ENCODE results near the gene PRICKLE2.

Gene PRICKLE2

DNA sequence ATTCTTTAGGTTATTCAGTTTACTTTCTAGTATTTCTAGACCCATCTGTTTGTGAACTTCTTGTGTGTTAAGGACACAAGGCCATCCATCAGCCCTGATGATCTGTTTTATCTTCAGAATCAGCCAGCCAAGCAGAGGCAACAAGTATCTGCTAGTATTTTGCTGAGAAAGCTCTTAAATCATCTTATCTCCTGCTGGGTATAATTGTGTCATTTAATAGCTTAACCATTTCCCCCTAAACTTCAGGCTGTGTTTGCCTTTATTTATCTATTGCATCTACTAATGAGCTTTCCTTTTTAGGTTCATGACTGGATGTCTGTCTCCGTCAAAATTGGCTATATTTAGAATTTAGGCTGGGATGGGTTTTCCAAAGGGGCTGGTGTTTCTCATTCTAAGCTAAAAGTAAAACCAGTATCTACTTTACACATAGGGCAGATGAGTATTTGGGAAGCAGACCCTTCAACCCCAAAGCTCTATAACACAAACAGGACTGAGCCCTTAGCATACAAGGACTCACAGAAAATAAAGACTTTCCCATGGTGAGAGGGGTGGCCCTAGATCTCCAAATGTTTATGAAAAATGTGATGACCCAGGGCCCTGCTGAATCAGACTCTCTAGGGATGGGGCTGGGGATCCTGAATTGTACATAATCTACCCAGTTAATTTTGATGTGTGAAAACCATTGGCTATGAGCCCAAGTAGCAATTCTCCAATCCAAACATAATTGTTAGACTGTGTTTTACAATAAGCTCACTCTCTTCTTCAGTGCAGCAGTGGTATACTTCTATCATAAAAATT lies 136.7 kb downstream of the PRICKLE2 start:
- H2AFZ ChIP-seq (ENCODE audit: insufficient read depth, low read length, poor library complexity), result no peak overlapping the region
- H3K4me3 ChIP-seq (ENCODE audit: low read depth, low read length), result no peak overlapping the region
- peak overlapping the region; percentile 85 for H3K27ac ChIP-seq (ENCODE audit: low read depth, low read length)
- no peak overlapping the region for H3K4ac ChIP-seq (ENCODE audit: low read depth, low read length)
- peaks cover 9 to 12% of the 10 kb centered on the region in 2 experiments for H3K4me1 ChIP-seq (ENCODE audit: control insufficient read depth in 1 of 2, insufficient read depth in 2 of 2, low read length in 2 of 2)
- no peak overlapping the region for H4K12ac ChIP-seq (ENCODE audit: low read depth, low read length)
- H3K23ac ChIP-seq (ENCODE audit: low read length), result no peak overlapping the region
- H3K14ac ChIP-seq (ENCODE audit: low read length), result no peak overlapping the region
- H3K9me3 ChIP-seq (ENCODE audit: insufficient read depth, low read depth, low read length), result no peaks in the 10 kb centered on the region
- no peaks in the 10 kb centered on the region for H3K79me2 ChIP-seq (ENCODE audit: control insufficient read depth, insufficient read depth, low read length, poor library complexity)
- H3K36me3 ChIP-seq (ENCODE audit: control insufficient read depth in 1 of 2, insufficient read depth in 2 of 2, low read length in 2 of 2), result no peaks in the 10 kb centered on the region
- no peak overlapping the region for H3K9ac ChIP-seq (ENCODE audit: low read length)
- H4K91ac ChIP-seq (ENCODE audit: low read depth, low read length), result peak overlapping the region; percentile 76
- H4K8ac ChIP-seq (ENCODE audit: low read depth, low read length), result peak overlapping the region; percentile 81
- H2BK12ac ChIP-seq (ENCODE audit: low read length), result no peak overlapping the region
- H2BK5ac ChIP-seq (ENCODE audit: low read depth, low read length, poor library complexity), result peak overlapping the region; percentile 57
- H2BK120ac ChIP-seq (ENCODE audit: insufficient read depth, low read length, poor library complexity), result peak overlapping the region; percentile 24
- H3K18ac ChIP-seq (ENCODE audit: low read length), result no peak overlapping the region
- H3K27me3 ChIP-seq (ENCODE audit: insufficient read depth, low read length), result no peaks in the 10 kb centered on the region
- H3K79me1 ChIP-seq (ENCODE audit: low read length), result peaks cover 8% of the 10 kb centered on the region
- H3K4me2 ChIP-seq (ENCODE audit: low read length), result no peak overlapping the region
- WGBS (ENCODE audit: extremely low coverage, insufficient coverage, insufficient read length), result no CpG with 5 or more reads among the region's 1 CpG
- DNase-seq, result no peak
- H2AK5ac ChIP-seq (ENCODE audit: low read length), result peak overlapping the region; percentile 77

DNA sequence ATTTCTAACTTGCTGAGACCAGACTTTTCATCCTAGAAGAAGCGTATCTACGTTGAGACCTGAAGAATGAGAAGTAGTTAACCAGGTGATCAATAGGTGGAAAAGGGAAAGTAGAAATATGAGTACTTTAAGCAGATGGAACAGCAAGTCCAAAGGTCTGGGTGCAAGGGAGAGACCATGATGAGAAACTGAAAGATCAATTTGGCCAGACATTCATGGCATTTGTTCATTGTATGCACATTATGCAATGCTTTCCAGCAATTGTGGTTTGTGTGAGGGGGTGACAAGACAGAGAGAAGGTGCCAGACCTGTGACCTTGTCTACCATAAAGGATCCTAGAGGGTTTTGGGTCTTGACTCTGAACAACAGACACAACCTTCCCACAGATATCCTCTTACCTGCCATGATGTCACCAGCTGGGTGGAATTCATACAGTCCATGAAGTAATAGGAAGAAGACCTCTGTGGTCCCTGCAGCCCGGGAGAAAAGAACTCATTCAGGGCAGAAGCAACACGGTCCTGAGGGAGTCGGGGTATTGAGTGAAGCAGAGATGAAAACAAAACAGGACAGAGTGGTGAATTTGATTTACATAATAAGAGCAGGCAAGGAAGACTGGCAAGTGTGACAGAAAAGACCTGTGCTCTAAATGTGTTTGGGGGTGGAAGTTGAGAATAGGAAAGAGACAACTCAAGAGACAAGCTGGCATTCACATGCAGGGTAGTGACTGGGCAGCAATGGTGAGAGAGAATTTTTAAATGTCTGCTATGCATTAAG lies 138.6 kb downstream of the PRICKLE2 start:
- H3K9me3 ChIP-seq (ENCODE audit: insufficient read depth, low read depth, low read length), result no peaks in the 10 kb centered on the region
- H4K91ac ChIP-seq (ENCODE audit: low read depth, low read length), result peak overlapping the region; percentile 25
- no peak overlapping the region for H2BK5ac ChIP-seq (ENCODE audit: low read depth, low read length, poor library complexity)
- H3K23ac ChIP-seq (ENCODE audit: low read length), result no peak overlapping the region
- H3K9ac ChIP-seq (ENCODE audit: low read length), result no peak overlapping the region
- no peaks in the 10 kb centered on the region for H3K79me2 ChIP-seq (ENCODE audit: control insufficient read depth, insufficient read depth, low read length, poor library complexity)
- H2BK120ac ChIP-seq (ENCODE audit: insufficient read depth, low read length, poor library complexity), result peak overlapping the region; percentile 8
- H3K18ac ChIP-seq (ENCODE audit: low read length), result no peak overlapping the region
- H2AFZ ChIP-seq (ENCODE audit: insufficient read depth, low read length, poor library complexity), result no peak overlapping the region
- DNase-seq, result no peak
- H3K36me3 ChIP-seq (ENCODE audit: control insufficient read depth in 1 of 2, insufficient read depth in 2 of 2, low read length in 2 of 2), result no peaks in the 10 kb centered on the region
- no peak overlapping the region for H3K4me3 ChIP-seq (ENCODE audit: low read depth, low read length)
- H4K12ac ChIP-seq (ENCODE audit: low read depth, low read length), result no peak overlapping the region
- peaks cover 5% of the 10 kb centered on the region for H3K79me1 ChIP-seq (ENCODE audit: low read length)
- no peak overlapping the region for H3K14ac ChIP-seq (ENCODE audit: low read length)
- no peak overlapping the region for H3K4ac ChIP-seq (ENCODE audit: low read depth, low read length)
- no peak overlapping the region for H3K4me2 ChIP-seq (ENCODE audit: low read length)
- peaks cover 7 to 13% of the 10 kb centered on the region in 2 experiments for H3K4me1 ChIP-seq (ENCODE audit: control insufficient read depth in 1 of 2, insufficient read depth in 2 of 2, low read length in 2 of 2)
- H2AK5ac ChIP-seq (ENCODE audit: low read length), result no peak overlapping the region
- H3K27ac ChIP-seq (ENCODE audit: low read depth, low read length), result no peak overlapping the region
- peak overlapping the region; percentile 12 for H2BK12ac ChIP-seq (ENCODE audit: low read length)
- no peak overlapping the region for H4K8ac ChIP-seq (ENCODE audit: low read depth, low read length)
- WGBS (ENCODE audit: extremely low coverage, insufficient coverage, insufficient read length), result no CpG with 5 or more reads among the region's 5 CpGs
- H3K27me3 ChIP-seq (ENCODE audit: insufficient read depth, low read length), result no peaks in the 10 kb centered on the region

DNA sequence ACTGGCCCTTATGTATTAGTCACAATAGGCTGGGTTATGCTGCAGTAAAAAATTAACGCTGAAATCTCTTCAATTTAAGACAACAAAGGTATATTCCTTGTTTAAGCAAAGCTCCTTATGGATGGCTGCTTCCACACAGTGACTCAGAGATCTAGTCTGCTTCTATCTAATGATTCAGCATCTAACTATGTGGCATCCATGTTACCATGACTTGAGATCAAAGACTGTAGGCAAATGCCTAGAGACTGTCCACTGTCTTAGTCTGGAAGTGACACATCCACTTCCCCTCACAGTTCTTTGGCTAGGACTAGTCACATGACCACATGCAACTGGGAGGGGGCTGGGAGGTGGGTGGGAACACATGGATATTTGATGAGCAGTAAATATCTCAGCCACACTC lies 140.6 kb downstream of the PRICKLE2 start:
- H3K18ac ChIP-seq (ENCODE audit: low read length), result no peak overlapping the region
- no peak overlapping the region for H3K27ac ChIP-seq (ENCODE audit: low read depth, low read length)
- H3K14ac ChIP-seq (ENCODE audit: low read length), result no peak overlapping the region
- H2BK120ac ChIP-seq (ENCODE audit: insufficient read depth, low read length, poor library complexity), result no peak overlapping the region
- no peak overlapping the region for H3K4me3 ChIP-seq (ENCODE audit: low read depth, low read length)
- H2BK5ac ChIP-seq (ENCODE audit: low read depth, low read length, poor library complexity), result no peak overlapping the region
- no peak overlapping the region for H3K23ac ChIP-seq (ENCODE audit: low read length)
- no peak overlapping the region for H3K9ac ChIP-seq (ENCODE audit: low read length)
- WGBS (ENCODE audit: extremely low coverage, insufficient coverage, insufficient read length), result no CpG with 5 or more reads among the region's 1 CpG
- H3K36me3 ChIP-seq (ENCODE audit: control insufficient read depth in 1 of 2, insufficient read depth in 2 of 2, low read length in 2 of 2), result no peaks in the 10 kb centered on the region
- H2AFZ ChIP-seq (ENCODE audit: insufficient read depth, low read length, poor library complexity), result no peak overlapping the region
- H3K4me2 ChIP-seq (ENCODE audit: low read length), result no peak overlapping the region
- H3K4me1 ChIP-seq (ENCODE audit: control insufficient read depth in 1 of 2, insufficient read depth in 2 of 2, low read length in 2 of 2), result peaks cover 7 to 13% of the 10 kb centered on the region in 2 experiments
- no peaks in the 10 kb centered on the region for H3K27me3 ChIP-seq (ENCODE audit: insufficient read depth, low read length)
- H3K79me1 ChIP-seq (ENCODE audit: low read length), result peaks cover 5% of the 10 kb centered on the region
- peak; percentile 6 to 40 for DNase-seq
- H4K91ac ChIP-seq (ENCODE audit: low read depth, low read length), result no peak overlapping the region
- H4K12ac ChIP-seq (ENCODE audit: low read depth, low read length), result no peak overlapping the region
- H2AK5ac ChIP-seq (ENCODE audit: low read length), result no peak overlapping the region
- H2BK12ac ChIP-seq (ENCODE audit: low read length), result no peak overlapping the region
- no peak overlapping the region for H4K8ac ChIP-seq (ENCODE audit: low read depth, low read length)
- H3K9me3 ChIP-seq (ENCODE audit: insufficient read depth, low read depth, low read length), result no peaks in the 10 kb centered on the region
- H3K79me2 ChIP-seq (ENCODE audit: control insufficient read depth, insufficient read depth, low read length, poor library complexity), result no peaks in the 10 kb centered on the region
- no peak overlapping the region for H3K4ac ChIP-seq (ENCODE audit: low read depth, low read length)

DNA sequence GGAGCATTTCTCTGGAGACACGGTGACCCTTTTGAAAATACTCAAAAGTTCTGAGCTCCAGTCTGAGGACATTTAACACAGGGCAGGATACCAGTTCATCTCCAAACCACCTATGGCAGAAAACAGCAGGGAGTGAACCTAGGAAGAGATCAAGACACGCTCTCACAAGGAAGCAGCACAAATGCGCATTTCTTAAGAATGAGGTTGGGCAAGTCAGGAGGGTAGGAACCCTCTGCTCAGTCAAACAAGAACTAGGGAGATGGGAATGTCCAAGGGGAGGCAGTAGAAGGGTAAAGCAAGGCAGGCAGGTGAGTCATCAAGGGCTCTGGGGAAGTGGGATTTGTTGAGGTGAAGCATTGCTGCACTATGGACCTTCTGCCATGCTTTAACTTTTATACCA lies 141.7 kb downstream of the PRICKLE2 start:
- H2BK5ac ChIP-seq (ENCODE audit: low read depth, low read length, poor library complexity), result no peak overlapping the region
- no peak overlapping the region for H3K14ac ChIP-seq (ENCODE audit: low read length)
- H3K23ac ChIP-seq (ENCODE audit: low read length), result no peak overlapping the region
- no peak overlapping the region for H2AFZ ChIP-seq (ENCODE audit: insufficient read depth, low read length, poor library complexity)
- no CpG with 5 or more reads among the region's 3 CpGs for WGBS (ENCODE audit: extremely low coverage, insufficient coverage, insufficient read length)
- no peak overlapping the region for H3K9ac ChIP-seq (ENCODE audit: low read length)
- H3K18ac ChIP-seq (ENCODE audit: low read length), result no peak overlapping the region
- no peak overlapping the region for H4K91ac ChIP-seq (ENCODE audit: low read depth, low read length)
- no peak overlapping the region for H3K27ac ChIP-seq (ENCODE audit: low read depth, low read length)
- H3K9me3 ChIP-seq (ENCODE audit: insufficient read depth, low read depth, low read length), result no peaks in the 10 kb centered on the region
- H2BK12ac ChIP-seq (ENCODE audit: low read length), result no peak overlapping the region
- H3K79me1 ChIP-seq (ENCODE audit: low read length), result peaks cover 2% of the 10 kb centered on the region
- no peak overlapping the region for H3K4me2 ChIP-seq (ENCODE audit: low read length)
- no peaks in the 10 kb centered on the region for H3K79me2 ChIP-seq (ENCODE audit: control insufficient read depth, insufficient read depth, low read length, poor library complexity)
- peaks cover 5 to 7% of the 10 kb centered on the region in 2 experiments for H3K4me1 ChIP-seq (ENCODE audit: control insufficient read depth in 1 of 2, insufficient read depth in 2 of 2, low read length in 2 of 2)
- H4K12ac ChIP-seq (ENCODE audit: low read depth, low read length), result no peak overlapping the region
- H3K4ac ChIP-seq (ENCODE audit: low read depth, low read length), result no peak overlapping the region
- no peaks in the 10 kb centered on the region for H3K27me3 ChIP-seq (ENCODE audit: insufficient read depth, low read length)
- H2BK120ac ChIP-seq (ENCODE audit: insufficient read depth, low read length, poor library complexity), result no peak overlapping the region
- H2AK5ac ChIP-seq (ENCODE audit: low read length), result no peak overlapping the region
- no peaks in the 10 kb centered on the region for H3K36me3 ChIP-seq (ENCODE audit: control insufficient read depth in 1 of 2, insufficient read depth in 2 of 2, low read length in 2 of 2)
- H3K4me3 ChIP-seq (ENCODE audit: low read depth, low read length), result no peak overlapping the region
- DNase-seq, result peak in 1 of 2 donors; percentile 43
- no peak overlapping the region for H4K8ac ChIP-seq (ENCODE audit: low read depth, low read length)

Data from trophoblast cell (in vitro differentiated cells and primary cell).